GM19035 (cell line): ENCODE measurements around the gene RADIL.

ENCODE experiments used
- ATAC-seq: cut with Tn5 transposase; IDR thresholded peaks from one replicate; pipeline ENCODE4 v1.9.1; 2021; ENCODE audit not compliant: unreplicated experiment

The RADIL gene

GRCh38 chr7:4856336-4857057, 27.0 kb downstream of the RADIL start:
- no peak for ATAC-seq

GRCh38 chr7:4854916-4855315, 28.6 kb downstream of the RADIL start:
- ATAC-seq, result no peak

GRCh38 chr7:4851459-4852422, 31.8 kb downstream of the RADIL start:
- ATAC-seq, result no peak

GRCh38 chr7:4850262-4850795, 33.2 kb downstream of the RADIL start:
- no peak for ATAC-seq

GRCh38 chr7:4849390-4849789, 34.1 kb downstream of the RADIL start:
- ATAC-seq, result no peak

- no peak for ATAC-seq
These were observed 37.8 kb downstream of the RADIL start for GRCh38 chr7:4845740-4846142.

GRCh38 chr7:4842319-4843064, 41.0 kb downstream of the RADIL start:
- ATAC-seq, result no peak

- ATAC-seq, result no peak
These were observed 41.7 kb downstream of the RADIL start for GRCh38 chr7:4841836-4842235.

- no peak for ATAC-seq
These were observed 42.3 kb downstream of the RADIL start for GRCh38 chr7:4841007-4841784.

GRCh38 chr7:4840079-4840501, 43.4 kb downstream of the RADIL start:
- ATAC-seq, result no peak

GRCh38 chr7:4838626-4839334, 44.7 kb downstream of the RADIL start:
- no peak for ATAC-seq

GRCh38 chr7:4837803-4838625, 45.5 kb downstream of the RADIL start:
- no peak for ATAC-seq

GRCh38 chr7:4837041-4837802, 46.3 kb downstream of the RADIL start:
- ATAC-seq, result no peak

GRCh38 chr7:4836206-4836661, 47.3 kb downstream of the RADIL start:
- no peak for ATAC-seq

- ATAC-seq, result no peak
These were observed 47.9 kb downstream of the RADIL start for GRCh38 chr7:4835398-4836205.

- no peak for ATAC-seq
These were observed 48.7 kb downstream of the RADIL start for GRCh38 chr7:4834601-4835397.
